Subcutaneous abdominal adipose tissue (tissue), 5 donors: ENCODE data around the gene AGPAT1.

Source experiments
- H3K27ac ChIP-seq: one replicate; pipeline ENCODE4 v1.7.0; 2013; ENCODE audit warnings: low read depth, mild to moderate bottlenecking, inconsistent platforms, low read length, moderate library complexity
- H3K27me3 ChIP-seq, 5 donors: one replicate each; pipeline ENCODE4 v1.7.0; 2013; ENCODE audit warnings: low read length in 5 of 5, inconsistent platforms in 1 of 5; ENCODE audit not compliant: control insufficient read depth in 5 of 5, insufficient read depth in 4 of 5
- H3K36me3 ChIP-seq, 5 donors: one replicate each; pipeline ENCODE4 v1.7.0; 2013; ENCODE audit warnings: low read length in 5 of 5; ENCODE audit not compliant: control insufficient read depth in 5 of 5, insufficient read depth in 5 of 5
- H3K4me1 ChIP-seq, 5 donors: one replicate each; pipeline ENCODE4 v1.7.0; 2013; ENCODE audit warnings: low read length in 5 of 5, mild to moderate bottlenecking in 3 of 5, moderate library complexity in 1 of 5; ENCODE audit not compliant: control insufficient read depth in 5 of 5, insufficient read depth in 5 of 5
- H3K4me3 ChIP-seq, 5 donors: one replicate each; pipeline ENCODE4 v1.7.0; 2013; ENCODE audit warnings: low read length in 5 of 5, low read depth in 1 of 5
- H3K9ac ChIP-seq, 5 donors: one replicate each; pipeline ENCODE4 v1.7.0; 2013; ENCODE audit warnings: low read length in 5 of 5, mild to moderate bottlenecking in 4 of 5, moderate library complexity in 3 of 5
- H3K9me3 ChIP-seq, 5 donors: one replicate each; pipeline ENCODE4 v1.7.0; 2013; ENCODE audit warnings: low read length in 5 of 5; ENCODE audit not compliant: control insufficient read depth in 5 of 5
- donor health status: healthy.
- donor health status: healthy.
- donor health status: healthy.
- donor health status: healthy.
- donor health status: healthy.

Gene AGPAT1

GRCh38 chr6:32158052-32158451 is 17.8 kb downstream of the AGPAT1 start:
- Histone ChIP-seq H3K4me3 (no peak overlapping the region), H3K9ac (no peak overlapping the region), H3K36me3 (peaks cover 4 to 38% (median 32%) of the 10 kb centered on the region in 5 donors), H3K9me3 (no peaks in the 10 kb centered on the region), H3K27ac (no peak overlapping the region), H3K4me1 (peaks cover 0 to 34% (median 28%) of the 10 kb centered on the region in 5 donors), H3K27me3 (no peaks in the 10 kb centered on the region)

- Histone ChIP-seq H3K9ac (no peak overlapping the region), H3K9me3 (no peaks in the 10 kb centered on the region), H3K27ac (no peak overlapping the region), H3K36me3 (peaks cover 4 to 29% (median 26%) of the 10 kb centered on the region in 5 donors), H3K27me3 (no peaks in the 10 kb centered on the region), H3K4me3 (no peak overlapping the region), H3K4me1 (peaks cover 0 to 40% (median 37%) of the 10 kb centered on the region in 5 donors)
Observed at GRCh38 chr6:32156891-32157290, 19.0 kb downstream of the AGPAT1 start.

GRCh38 chr6:32154514-32155161 is 21.2 kb downstream of the AGPAT1 start:
- H3K9me3 ChIP-seq, result no peaks in the 10 kb centered on the region
- H3K27ac ChIP-seq, result peak overlapping the region; percentile 90
- H3K36me3 ChIP-seq, result peaks cover 4 to 29% (median 26%) of the 10 kb centered on the region in 5 donors
- H3K4me3 ChIP-seq, result peak overlapping the region; percentile 91 to 96 (median 94)
- peaks cover 0 to 11% (median 3%) of the 10 kb centered on the region in 5 donors for H3K27me3 ChIP-seq
- peak overlapping the region; percentile 57 to 85 (median 77) for H3K9ac ChIP-seq
- peaks cover 0 to 41% (median 39%) of the 10 kb centered on the region in 5 donors for H3K4me1 ChIP-seq

- no peaks in the 10 kb centered on the region for H3K9me3 ChIP-seq
- peaks cover 4 to 27% (median 24%) of the 10 kb centered on the region in 5 donors for H3K36me3 ChIP-seq
- peaks cover 0 to 17% (median 8%) of the 10 kb centered on the region in 5 donors for H3K27me3 ChIP-seq
- peak within 1 kb of the TSS; percentile 90 for H3K27ac ChIP-seq
- H3K4me1 ChIP-seq, result peaks cover 0 to 46% (median 44%) of the 10 kb centered on the region in 5 donors
- H3K4me3 ChIP-seq, result peak within 1 kb of the TSS; percentile 91 to 96 (median 94)
- peak within 1 kb of the TSS; percentile 57 to 85 (median 77) for H3K9ac ChIP-seq
Observed at GRCh38 chr6:32153564-32154513, 22.0 kb downstream of the AGPAT1 start, which contains the start of gene PPT2. Gene PPT2, plus strand, starts transcription at chr6:32154141. Its CDS starts 454 bp downstream, at chr6:32154595.

DNA sequence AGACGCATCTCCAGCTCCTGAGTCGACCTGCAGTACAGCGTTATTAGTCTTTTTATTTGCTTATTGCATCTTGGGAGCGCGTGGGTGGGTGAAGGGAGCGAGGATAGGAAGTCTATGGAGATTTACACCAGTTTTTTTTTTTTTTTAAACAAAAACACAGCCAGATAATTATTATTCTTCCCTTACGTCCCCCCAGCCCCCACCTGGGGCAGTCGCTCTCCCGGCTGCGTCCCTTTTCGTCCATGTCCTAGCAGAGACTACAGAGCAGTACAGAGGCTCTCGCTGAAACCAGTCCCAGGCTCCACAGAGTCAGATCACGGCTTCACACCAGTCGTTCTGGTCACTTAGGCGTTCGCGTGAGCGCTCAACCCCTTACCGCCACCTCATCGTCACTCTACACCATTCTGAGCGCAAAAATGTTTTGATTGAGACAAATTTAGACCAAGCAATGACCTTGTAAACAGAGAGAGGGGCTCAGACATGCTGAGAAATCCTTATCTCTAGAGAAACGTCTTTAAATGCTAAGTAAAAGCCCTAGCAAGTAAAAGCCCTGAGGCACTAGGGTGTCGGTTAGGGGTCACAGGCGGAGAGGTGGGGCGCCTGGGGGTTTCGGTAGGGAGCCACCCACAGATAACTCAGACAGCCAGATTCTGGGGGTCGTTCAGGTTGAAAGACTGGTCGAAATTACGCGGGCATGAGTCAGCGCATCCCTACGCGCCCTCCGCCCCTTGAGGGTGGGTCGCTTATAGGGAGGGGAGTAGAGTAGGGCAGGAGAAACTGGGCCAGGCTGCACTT is 22.9 kb downstream of the AGPAT1 start:
- Histone ChIP-seq H3K27me3 (peaks cover under 1 to 18% (median 8%) of the 10 kb centered on the region in 5 donors), H3K27ac (peak overlapping the region; percentile 90), H3K9ac (peak overlapping the region; percentile 57 to 84 (median 72)), H3K4me3 (peak overlapping the region; percentile 91 to 96 (median 94)), H3K36me3 (peaks cover under 1 to 18% (median 15%) of the 10 kb centered on the region in 5 donors), H3K4me1 (peaks cover 0 to 54% (median 51%) of the 10 kb centered on the region in 5 donors), H3K9me3 (no peaks in the 10 kb centered on the region)

DNA sequence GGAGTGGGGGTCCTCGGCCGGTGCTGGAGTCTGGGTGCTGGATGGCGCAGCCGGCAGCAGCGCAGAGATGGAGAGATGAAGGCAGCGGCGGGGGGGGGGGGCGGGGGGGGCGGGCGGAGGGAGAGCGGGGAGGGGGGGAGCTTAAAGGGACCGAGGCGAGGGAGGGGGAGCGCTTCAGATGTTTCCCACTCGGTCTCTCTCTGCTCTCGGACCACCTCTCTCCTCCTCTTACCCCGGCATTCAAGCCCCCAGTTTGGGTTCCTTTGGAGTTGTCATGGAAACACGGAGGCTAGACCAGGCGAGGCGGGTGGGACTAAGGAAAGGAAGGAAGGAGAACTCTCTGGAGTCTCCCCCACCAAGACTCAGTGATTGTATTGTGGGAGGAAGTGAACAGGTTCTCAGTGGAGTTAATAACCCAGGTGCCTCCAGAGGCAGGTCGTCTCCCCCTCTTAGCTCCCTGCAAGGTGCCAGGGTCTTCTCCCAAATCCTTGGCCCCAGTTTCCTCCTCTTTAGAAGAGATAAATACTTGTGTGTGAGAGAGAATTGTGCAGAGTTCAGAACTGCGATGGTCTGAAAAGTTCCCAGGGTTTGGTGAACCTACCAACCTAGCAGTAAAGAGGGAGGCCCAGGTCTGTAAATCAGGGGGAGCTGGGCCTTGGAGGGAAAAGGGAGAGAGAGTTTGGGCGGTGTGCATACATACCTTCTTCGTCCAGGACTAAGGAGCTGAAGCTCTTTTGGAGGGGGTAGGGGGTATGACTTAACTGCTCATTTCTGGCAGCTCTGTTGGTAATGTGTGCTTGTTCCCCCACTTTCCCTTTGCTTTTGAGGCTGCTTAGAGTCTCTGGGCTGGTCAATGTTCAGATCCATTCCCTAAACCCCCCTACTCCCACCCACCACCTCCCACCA is 23.8 kb downstream of the AGPAT1 start, which contains the start of gene PRRT1:
Gene PRRT1, minus strand, starts transcription at position 77 of the 906 bp plus-strand sequence. CDS start 112 bp downstream, outside the sequence.
- H3K4me3 ChIP-seq, result peak within 1 kb of the TSS in 4 of 5 donors; percentile 18 to 95 (median 92)
- peak within 1 kb of the TSS; percentile 90 for H3K27ac ChIP-seq
- peaks cover 0 to 10% (median 8%) of the 10 kb centered on the region in 5 donors for H3K36me3 ChIP-seq
- peaks cover 3 to 19% (median 8%) of the 10 kb centered on the region in 5 donors for H3K27me3 ChIP-seq
- peak within 1 kb of the TSS in 3 of 5 donors; percentile 32 to 77 (median 57) for H3K9ac ChIP-seq
- H3K4me1 ChIP-seq, result peaks cover 0 to 55% (median 52%) of the 10 kb centered on the region in 5 donors
- no peaks in the 10 kb centered on the region for H3K9me3 ChIP-seq

GRCh38 chr6:32151181-32151862 is 24.6 kb downstream of the AGPAT1 start:
- Histone ChIP-seq H3K4me1 (peaks cover 0 to 55% (median 52%) of the 10 kb centered on the region in 5 donors), H3K9me3 (no peaks in the 10 kb centered on the region), H3K36me3 (peaks cover 0 to 5% (median 3%) of the 10 kb centered on the region in 5 donors), H3K4me3 (peak overlapping the region in 2 of 5 donors; percentile 25 to 47), H3K9ac (no peak overlapping the region), H3K27ac (no peak overlapping the region), H3K27me3 (peaks cover 3 to 19% (median 8%) of the 10 kb centered on the region in 5 donors)
